WERI-Rb-1 (cell line): ENCODE measurements around the gene R3HDM1.
"Not testable (repeated sequence)": the region's sequence is repeated elsewhere in the genome, so short reads cannot be mapped to it uniquely, and the experiment has no call there.

Source experiments
- DNase-seq: peaks from one replicate; pipeline ENCODE4 v3.0.0-alpha.2; 2020
- H3K27ac ChIP-seq: fragments of 250-450 bp; sonication (Bioruptor Pico); 2 replicates; pipeline ENCODE4 v1.5.1; 2020; ENCODE audit warnings: mild to moderate bottlenecking, moderate library complexity
- H3K27me3 ChIP-seq: fragments of 250-450 bp; sonication (Bioruptor Pico); 2 replicates; pipeline ENCODE4 v1.5.1; 2021; ENCODE audit warnings: mild to moderate bottlenecking, low read depth, moderate library complexity; ENCODE audit not compliant: insufficient read depth, severe bottlenecking
- H3K36me3 ChIP-seq: fragments of 250-450 bp; sonication (Bioruptor Pico); 2 replicates; pipeline ENCODE4 v1.5.1; 2020; ENCODE audit warnings: mild to moderate bottlenecking, moderate library complexity
- H3K4me3 ChIP-seq: 2 replicates; pipeline ENCODE4 v1.5.1; 2011; ENCODE audit warnings: low read depth, mild to moderate bottlenecking, control low read depth, low read length
- H3K9me3 ChIP-seq: fragments of 250-450 bp; sonication (Bioruptor Pico); 2 replicates; pipeline ENCODE4 v1.5.1; 2021; ENCODE audit warnings: mild to moderate bottlenecking, moderate library complexity; ENCODE audit not compliant: severe bottlenecking
- TF ChIP-seq, protein P1 (sequence below): IDR thresholded peaks from 2 replicates; pipeline ENCODE4 v1.5.1; 2011; ENCODE audit warnings: low read depth, mild to moderate bottlenecking, control low read depth, inconsistent platforms, low read length

R3HDM1 gene

DNA sequence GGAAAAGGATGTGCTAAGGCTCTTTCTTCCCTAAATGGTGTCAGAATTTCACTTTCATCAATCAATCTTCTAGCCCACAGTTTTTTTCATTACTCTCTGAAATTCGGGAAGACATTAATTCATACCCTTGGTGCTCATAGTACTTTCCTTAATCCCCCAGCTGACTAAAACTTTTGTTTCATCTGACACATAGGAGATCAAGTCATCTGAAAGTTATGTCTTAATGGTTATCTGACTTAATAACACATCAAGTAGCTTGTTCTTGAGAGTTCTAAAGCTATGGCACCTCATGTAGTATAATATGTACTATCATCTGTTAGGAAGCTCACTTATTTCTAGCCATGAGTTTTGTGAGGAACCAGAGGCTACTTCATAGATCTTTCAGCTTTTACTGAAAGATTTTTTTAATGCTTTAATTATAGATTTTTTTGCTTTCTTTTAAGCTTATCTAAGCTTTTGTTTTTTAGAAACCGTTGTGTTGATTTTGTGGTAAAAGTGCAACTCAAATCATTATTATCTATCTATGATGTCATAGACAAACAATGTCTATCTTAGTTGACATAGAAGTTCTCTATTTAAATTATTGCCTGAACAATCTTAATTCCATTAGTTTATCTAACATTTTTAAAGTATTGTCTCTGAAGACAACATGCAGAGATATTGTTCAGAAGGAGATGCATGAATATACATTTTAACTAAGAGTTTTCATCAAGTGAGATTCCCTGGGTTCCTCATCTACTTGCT lies 116.7 kb downstream of the R3HDM1 start:
- Histone ChIP-seq H3K4me3 (no peak overlapping the region), H3K27me3 (no peaks in the 10 kb centered on the region), H3K27ac (no peak overlapping the region), H3K36me3 (peaks cover 22% of the 10 kb centered on the region), H3K9me3 (no peaks in the 10 kb centered on the region)
- TF ChIP-seq, protein P1, sequence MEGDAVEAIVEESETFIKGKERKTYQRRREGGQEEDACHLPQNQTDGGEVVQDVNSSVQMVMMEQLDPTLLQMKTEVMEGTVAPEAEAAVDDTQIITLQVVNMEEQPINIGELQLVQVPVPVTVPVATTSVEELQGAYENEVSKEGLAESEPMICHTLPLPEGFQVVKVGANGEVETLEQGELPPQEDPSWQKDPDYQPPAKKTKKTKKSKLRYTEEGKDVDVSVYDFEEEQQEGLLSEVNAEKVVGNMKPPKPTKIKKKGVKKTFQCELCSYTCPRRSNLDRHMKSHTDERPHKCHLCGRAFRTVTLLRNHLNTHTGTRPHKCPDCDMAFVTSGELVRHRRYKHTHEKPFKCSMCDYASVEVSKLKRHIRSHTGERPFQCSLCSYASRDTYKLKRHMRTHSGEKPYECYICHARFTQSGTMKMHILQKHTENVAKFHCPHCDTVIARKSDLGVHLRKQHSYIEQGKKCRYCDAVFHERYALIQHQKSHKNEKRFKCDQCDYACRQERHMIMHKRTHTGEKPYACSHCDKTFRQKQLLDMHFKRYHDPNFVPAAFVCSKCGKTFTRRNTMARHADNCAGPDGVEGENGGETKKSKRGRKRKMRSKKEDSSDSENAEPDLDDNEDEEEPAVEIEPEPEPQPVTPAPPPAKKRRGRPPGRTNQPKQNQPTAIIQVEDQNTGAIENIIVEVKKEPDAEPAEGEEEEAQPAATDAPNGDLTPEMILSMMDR: no peak
- DNase-seq: no peak

DNA sequence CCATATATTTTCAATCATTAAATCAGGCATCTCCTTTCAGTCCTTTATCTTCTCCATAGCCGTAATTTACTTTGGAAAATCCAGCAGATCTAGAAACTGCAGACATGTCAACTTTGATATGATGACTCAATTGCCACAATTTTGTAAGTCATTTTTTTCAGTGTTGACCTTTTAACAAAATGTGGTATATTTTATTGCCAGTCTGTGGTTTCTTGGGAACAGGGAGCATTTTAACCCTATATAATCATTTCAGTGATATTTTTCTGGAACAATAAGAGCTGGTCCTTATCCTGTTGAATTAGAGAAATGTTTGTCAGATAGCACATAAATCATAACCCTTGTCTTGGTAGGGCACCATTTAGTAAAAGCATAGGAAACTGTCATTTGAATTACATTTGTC lies 119.4 kb downstream of the R3HDM1 start:
- Histone ChIP-seq H3K27me3 (no peaks in the 10 kb centered on the region), H3K36me3 (peaks cover 22% of the 10 kb centered on the region), H3K27ac (no peak overlapping the region), H3K4me3 (no peak overlapping the region), H3K9me3 (no peaks in the 10 kb centered on the region)
- TF ChIP-seq, protein P1: no peak
- no peak for DNase-seq

DNA sequence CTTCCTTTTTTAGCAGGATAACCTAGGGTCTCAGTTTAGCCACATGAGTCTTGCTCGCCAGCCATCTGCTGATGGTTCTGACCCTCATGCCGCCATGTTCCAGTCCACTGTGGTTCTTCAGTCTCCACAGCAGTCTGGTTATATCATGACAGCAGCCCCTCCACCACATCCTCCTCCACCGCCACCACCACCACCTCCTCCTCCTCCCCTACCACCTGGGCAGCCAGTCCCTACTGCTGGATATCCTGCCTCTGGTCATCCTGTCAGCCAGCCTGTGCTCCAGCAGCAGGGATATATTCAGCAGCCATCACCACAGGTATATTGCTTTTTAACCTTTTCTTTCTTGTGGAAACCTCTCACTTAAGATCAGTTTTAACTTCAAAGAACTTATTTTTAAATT lies 120.4 kb downstream of the R3HDM1 start:
- H3K4me3 ChIP-seq: no peak overlapping the region
- H3K27me3 ChIP-seq: no peaks in the 10 kb centered on the region
- no peak overlapping the region for H3K27ac ChIP-seq

DNA sequence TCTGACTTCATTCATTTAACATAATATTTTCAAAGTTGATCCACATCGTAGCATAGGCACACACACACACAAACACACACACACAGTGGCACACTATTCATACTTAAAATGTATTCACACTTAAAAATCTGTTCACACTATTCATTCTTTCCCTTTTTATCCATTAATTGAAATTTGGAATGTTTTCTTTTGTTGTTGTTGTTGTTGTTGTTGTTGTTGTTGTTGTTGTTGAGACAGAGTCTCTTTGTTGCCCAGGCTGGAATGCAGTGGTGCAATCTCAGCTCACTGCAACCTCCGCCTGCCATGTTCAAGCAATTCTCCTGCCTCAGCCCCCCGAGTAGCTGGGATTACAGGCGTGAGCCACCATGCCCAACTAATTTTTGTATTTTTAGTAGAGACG lies 123.0 kb downstream of the R3HDM1 start:
- not testable (repeated sequence) for H3K27ac ChIP-seq, DNase-seq, H3K9me3 ChIP-seq, H3K27me3 ChIP-seq, H3K4me3 ChIP-seq
- peaks cover 19% of the 10 kb centered on the region for H3K36me3 ChIP-seq

More for the DNA sequence above, 120.4 kb downstream of the R3HDM1 start:
- no peaks in the 10 kb centered on the region for H3K9me3 ChIP-seq
- TF ChIP-seq, protein P1: no peak
- no peak for DNase-seq
- peaks cover 22% of the 10 kb centered on the region for H3K36me3 ChIP-seq

DNA sequence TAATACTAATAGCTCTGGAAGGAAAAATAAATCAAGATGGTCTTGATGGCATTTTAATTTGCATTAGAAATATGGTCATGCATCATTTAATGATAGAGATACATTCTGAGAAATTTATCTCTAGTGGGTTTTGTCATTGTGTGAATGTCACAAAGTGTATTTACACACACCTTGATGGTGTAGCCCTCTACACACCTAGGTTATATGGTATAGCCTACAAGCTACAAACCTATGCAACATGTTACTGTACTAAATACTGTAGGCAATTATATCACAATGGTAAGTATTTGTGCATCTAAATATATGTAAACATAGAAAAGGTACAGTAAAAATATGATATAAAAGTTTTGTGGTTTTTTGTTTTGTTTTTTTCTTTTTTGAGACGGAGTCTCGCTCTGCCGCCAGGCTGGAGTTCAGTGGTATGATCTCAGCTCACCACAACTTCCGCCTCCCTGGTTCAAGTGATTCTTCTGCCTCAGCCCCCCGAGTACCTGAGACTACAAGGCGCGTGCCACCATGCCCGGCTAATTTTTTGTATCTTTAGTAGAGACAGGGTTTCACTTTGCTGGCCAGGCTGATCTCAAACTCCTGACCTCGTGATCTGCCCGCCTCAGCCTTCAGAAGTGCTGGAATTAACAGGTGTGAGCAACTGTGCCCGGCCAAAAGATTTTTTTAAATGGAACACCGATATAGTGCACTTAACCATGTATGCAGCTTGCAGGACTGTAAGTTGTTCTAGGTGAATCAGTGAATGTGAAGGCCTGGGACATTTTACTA lies 126.7 kb downstream of the R3HDM1 start:
- Histone ChIP-seq H3K27ac (no peak overlapping the region), H3K4me3 (no peak overlapping the region), H3K36me3 (peaks cover 9% of the 10 kb centered on the region), H3K9me3 (no peaks in the 10 kb centered on the region), H3K27me3 (no peaks in the 10 kb centered on the region)
- TF ChIP-seq, protein P1: no peak
- DNase-seq: no peak

DNA sequence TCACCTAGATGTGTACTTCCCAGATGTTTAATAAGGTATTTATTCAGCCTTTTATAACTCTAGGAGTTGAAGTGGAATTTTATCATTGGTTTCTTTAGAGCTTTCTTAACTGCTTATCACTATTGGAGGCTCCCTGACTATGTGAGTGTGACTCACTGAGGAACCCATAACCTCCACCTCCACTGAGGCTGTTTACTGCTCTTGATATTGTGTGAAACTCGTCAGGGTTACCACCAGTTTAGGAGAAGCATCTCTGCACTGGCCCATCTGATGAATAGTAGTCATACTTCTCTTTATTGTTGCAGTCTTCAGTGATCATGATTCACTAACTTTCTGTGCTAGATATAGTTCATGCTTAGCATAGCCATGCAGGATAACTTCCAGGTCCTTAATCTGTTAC lies 130.8 kb downstream of the R3HDM1 start:
- no peak for DNase-seq
- Histone ChIP-seq H3K36me3 (peaks cover 14% of the 10 kb centered on the region), H3K27ac (no peak overlapping the region), H3K4me3 (no peak overlapping the region), H3K27me3 (no peaks in the 10 kb centered on the region), H3K9me3 (no peaks in the 10 kb centered on the region)
- TF ChIP-seq, protein P1: no peak
